GM19099 (cell line): Measurements from ENCODE around the gene KCNIP4.

Experiments
- POLR2A ChIP-seq: IDR thresholded peaks from 3 replicates; pipeline ENCODE4 v1.6.1; 2011; ENCODE audit warnings: low read depth; ENCODE audit not compliant: insufficient read length; ENCODE audit errors: extremely low read depth

KCNIP4 gene

DNA sequence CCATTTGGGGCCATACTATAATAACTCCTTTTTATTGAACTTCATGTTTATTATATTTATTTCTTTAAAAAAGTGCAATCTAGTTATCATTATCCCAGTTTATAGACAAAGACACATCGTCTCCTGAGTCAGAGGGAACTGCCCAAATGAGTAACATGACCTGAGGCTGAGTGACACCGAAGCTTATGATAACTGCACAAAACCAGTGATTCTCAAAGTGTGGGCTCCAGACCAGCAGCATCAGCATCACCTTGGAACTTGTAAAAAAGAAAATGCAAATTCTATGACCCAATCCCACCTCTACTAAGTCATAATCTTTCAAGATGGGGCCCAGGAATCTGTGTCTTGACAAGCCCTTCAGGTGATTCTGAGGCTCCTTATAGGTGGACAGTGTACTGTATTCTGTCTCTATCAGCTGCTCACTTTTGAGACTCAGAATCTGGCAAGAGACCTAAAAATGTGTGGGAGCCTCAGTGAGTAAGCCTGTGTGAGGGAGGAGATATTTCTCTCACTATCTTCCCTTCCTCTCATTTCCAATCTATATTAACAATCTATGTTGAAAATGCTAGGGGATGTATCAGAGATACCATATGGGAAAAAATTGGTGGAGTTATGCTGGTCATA is 1101.3 kb downstream of the KCNIP4 start:
- TF ChIP-seq POLR2A = no peak

DNA sequence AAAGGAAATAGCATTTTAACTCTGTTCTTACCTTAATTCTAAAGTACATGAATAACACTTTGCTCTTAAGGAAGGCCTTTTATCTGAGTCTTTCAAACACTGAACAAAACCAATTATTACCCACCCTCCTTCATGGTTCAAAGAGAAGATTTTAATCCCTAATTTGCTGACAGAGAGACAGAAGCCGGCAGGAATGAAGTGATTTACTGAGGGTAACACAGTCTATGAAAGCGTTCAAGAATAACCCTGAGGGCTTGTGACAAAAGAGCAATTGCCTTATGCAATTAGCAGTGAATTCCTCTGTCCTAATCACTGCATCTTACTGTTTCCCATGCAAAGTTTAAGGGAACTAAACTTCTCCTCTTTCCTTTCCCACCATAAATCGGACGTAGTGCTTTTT is 1104.3 kb downstream of the KCNIP4 start:
- no peak for TF ChIP-seq POLR2A

- no peak for TF ChIP-seq POLR2A
Measured at GRCh38 chr4:20840648-20841190, 1107.9 kb downstream of the KCNIP4 start.

GRCh38 chr4:20839957-20840356 is 1108.6 kb downstream of the KCNIP4 start:
- TF ChIP-seq POLR2A = no peak

- TF ChIP-seq POLR2A = no peak
Measured at GRCh38 chr4:20838476-20838875, 1110.1 kb downstream of the KCNIP4 start.

DNA sequence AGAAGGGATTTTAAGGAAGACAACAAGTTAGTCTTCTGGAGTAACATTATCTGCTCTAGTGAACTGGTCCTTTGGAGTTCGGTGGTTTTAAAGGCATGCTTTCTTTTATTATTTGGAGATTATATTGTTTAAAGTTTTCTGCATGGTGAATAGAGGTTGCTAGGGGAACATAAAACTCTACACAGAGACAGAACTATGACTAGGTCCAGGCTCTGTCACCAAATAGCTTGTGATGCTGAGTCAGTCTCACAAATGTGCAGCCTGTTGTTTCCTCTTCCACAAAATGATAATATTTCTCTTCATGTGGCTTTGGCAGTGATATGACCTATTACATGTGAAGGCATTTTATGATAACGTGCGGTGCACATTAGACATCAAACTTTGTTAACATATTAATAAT is 1115.7 kb downstream of the KCNIP4 start:
- no peak for TF ChIP-seq POLR2A

DNA sequence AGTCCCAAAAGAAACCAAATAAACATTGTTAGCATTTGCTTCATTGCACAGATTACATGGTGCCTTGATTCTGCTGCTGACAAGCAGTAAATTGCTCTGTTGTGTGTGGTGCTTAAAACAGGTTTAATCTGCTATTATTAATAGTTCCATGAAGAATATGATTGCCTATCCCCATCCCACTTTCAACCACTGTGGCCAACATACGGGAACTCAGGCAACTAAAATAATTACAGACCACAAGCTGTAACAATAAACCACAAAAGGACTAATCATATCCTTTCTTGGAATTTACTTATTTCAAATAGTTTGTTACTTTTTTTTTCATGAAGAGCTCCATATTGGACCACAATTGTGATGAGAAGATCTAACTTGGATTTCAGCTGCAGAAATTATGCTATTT is 1116.8 kb downstream of the KCNIP4 start:
- no peak for TF ChIP-seq POLR2A

GRCh38 chr4:20829617-20830357 is 1118.8 kb downstream of the KCNIP4 start:
- no peak for TF ChIP-seq POLR2A

GRCh38 chr4:20825505-20825904 is 1123.1 kb downstream of the KCNIP4 start:
- TF ChIP-seq POLR2A = no peak

DNA sequence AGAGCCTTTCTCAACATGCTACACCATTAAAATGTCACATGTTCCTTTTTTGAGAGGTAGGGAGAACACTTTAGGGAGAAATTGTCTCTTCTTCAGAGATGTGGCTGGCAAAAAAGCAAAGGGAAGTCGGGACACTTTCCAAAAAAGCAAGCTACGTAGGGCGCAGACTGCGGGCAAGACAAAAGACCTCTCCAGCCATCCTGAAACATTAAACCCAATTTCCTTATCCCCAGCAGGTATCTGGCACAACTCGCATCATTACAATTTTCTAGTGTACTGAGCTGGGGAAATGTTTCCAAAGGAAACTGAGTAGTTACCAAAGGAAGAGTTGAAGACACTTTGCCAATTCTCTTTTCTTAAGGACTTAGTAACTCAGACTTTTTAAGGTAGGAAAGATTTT is 1132.3 kb downstream of the KCNIP4 start:
- no peak for TF ChIP-seq POLR2A

DNA sequence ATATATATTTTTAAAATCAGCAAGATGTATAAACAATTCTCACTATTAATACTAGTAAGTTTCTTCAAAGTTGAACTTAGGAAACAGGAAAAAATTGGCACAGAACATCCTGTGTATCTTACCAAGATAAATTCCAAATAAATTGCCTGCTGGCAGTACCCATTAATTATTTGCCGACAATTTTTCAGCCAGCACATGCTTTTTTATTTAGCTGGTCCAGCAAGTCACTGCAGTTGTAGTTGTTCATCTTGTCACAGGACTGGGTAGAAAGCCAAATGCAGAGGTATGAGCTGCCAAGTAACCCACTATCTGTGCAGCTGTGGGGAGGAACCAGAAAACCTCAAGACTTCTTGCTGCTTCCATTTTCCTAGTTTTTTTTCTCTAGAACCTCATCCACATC is 1134.9 kb downstream of the KCNIP4 start:
- no peak for TF ChIP-seq POLR2A

- no peak for TF ChIP-seq POLR2A
Measured at GRCh38 chr4:20809812-20810211, 1138.8 kb downstream of the KCNIP4 start.

DNA sequence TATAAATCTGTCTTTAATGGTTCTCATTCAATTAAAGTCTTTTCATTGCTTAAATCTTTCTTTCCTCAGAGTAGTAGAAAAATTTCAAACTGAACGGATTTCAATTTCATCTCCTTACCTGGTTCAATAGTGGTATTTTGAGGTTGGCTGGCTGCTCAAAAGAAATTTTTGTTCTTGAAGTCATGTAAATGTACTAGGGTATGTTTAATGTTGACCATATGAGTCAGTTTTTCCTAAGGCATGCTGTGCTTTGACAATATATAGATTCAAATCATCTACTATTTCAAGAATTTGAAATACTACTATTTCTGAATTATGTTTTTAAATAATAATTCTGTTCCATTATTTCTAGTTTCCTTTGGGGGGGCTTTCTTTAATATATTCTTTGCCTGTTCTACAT is 1142.9 kb downstream of the KCNIP4 start:
- no peak for TF ChIP-seq POLR2A

DNA sequence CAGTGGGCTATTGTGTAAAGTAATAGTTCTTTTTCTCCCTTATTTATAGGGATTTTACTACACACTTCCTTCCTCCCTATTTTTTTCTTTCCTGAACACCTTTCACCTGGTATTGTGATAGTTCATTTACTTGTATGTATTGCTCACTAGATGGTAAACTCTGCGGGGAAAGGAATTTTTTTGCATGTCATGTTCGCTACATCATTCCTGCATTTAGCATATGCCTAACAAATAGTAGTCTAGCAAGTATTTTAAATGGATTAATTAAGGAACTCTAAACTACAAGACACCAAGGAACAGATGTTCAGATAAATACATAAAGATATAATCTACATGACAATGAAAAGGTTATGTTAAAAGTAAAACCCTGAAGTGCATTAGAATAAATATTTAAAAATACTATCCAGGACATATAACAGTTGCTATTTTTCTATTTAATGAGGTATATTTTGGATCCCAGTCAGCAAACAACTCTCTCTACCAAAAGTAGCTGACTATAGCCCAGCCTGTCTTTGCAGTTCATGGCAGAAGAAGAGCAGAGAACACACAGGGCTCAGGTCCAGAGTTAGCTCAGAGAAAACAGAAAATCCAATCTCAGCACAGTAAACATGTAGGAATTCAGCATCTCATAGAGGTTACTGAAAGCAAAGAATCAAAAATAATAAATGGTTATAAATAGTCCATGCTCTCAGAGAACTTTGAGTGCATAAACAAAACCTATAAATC is 1160.5 kb downstream of the KCNIP4 start:
- TF ChIP-seq POLR2A = no peak

DNA sequence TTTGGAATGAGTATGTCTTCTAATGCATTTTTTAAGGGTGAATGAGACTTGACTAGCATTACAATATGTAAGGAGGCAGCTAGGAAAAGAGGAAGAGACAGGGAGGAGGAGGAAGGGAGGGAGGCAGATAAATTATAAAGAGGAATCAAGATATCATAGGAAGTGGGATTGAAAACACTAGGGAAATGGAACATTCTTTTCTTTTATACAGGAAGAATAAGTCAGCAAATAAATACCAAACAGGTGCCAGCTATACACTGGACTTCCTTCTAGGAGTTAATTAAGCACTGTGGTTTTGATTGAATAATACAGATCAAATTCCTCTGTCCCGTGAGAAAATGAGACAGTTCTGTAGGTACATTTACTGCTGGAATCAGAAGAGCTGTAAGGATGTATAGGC is 1169.7 kb downstream of the KCNIP4 start:
- TF ChIP-seq POLR2A = no peak
